WTC11 (cell line): ENCODE results near the gene NKD1. TPM values are rescaled to one million over a fixed set of nuclear protein-coding genes. Genes with fewer than 3 reads are reported as not detected.

Source experiments
- ATAC-seq: fragments of 200-7000 bp; cut with Tn5 transposase; 2 replicates; pipeline ENCODE4 v1.10.0; 2021; ENCODE audit warnings: mild to moderate bottlenecking, moderate library complexity
- CTCF ChIA-PET: fragments of 300-600 bp; sonication (Branson Sonifier 250); formaldehyde crosslinking; loops from one replicate; lab custom pipeline; 2021; ENCODE audit warnings: antibody characterized with exemption; lab: Charles Lee
- POLR2A ChIA-PET: fragments of 350-600 bp; sonication (Branson Sonifier 250); formaldehyde crosslinking; loops from one replicate; lab custom pipeline; 2021; ENCODE audit warnings: antibody characterized with exemption; lab: Charles Lee
- DNase-seq: peaks from one replicate; pipeline ENCODE4 v3.0.0; 2021; ENCODE audit warnings: low spot score
- H3K27ac Mint-ChIP-seq: 2 replicates; pipeline ENCODE4 v1.8.0; 2021; ENCODE audit warnings: mixed read lengths
- H3K27me3 Mint-ChIP-seq: 2 replicates; pipeline ENCODE4 v1.8.0; 2021; ENCODE audit warnings: low read depth, mild to moderate bottlenecking, moderate library complexity, mixed read lengths
- H3K36me3 Mint-ChIP-seq: 2 replicates; pipeline ENCODE4 v1.8.0; 2021; ENCODE audit warnings: mixed read lengths
- H3K4me1 Mint-ChIP-seq: 2 replicates; pipeline ENCODE4 v1.8.0; 2022; ENCODE audit warnings: mixed read lengths
- H3K4me3 Mint-ChIP-seq: 2 replicates; pipeline ENCODE4 v1.8.0; 2021; ENCODE audit warnings: mild to moderate bottlenecking, moderate library complexity, mixed read lengths
- H3K9me3 Mint-ChIP-seq: 2 replicates; pipeline ENCODE4 v1.8.0; 2021; ENCODE audit warnings: mixed read lengths
- AFF4 ChIP-seq: sonication (generic); formaldehyde crosslinking; IDR thresholded peaks from 2 replicates; pipeline ENCODE4 v1.8.1; 2023; ENCODE audit warnings: mild to moderate bottlenecking, missing genetic modification reagents, borderline replicate concordance
- ATF3 ChIP-seq: sonication (generic); formaldehyde crosslinking; conservative IDR thresholded peaks from 2 replicates; pipeline ENCODE4 v1.8.1; 2022; ENCODE audit warnings: mild to moderate bottlenecking, missing genetic modification reagents
- CDX4 ChIP-seq: fragments of 250-450 bp; sonication (Bioruptor Pico); IDR thresholded peaks from 2 replicates; pipeline ENCODE4 v1.9.0; 2021; ENCODE audit warnings: moderate library complexity, mild to moderate bottlenecking, inconsistent platforms, borderline replicate concordance
- CREB1 ChIP-seq: sonication (generic); formaldehyde crosslinking; IDR thresholded peaks from 2 replicates; pipeline ENCODE4 v1.8.0; 2023; ENCODE audit warnings: mild to moderate bottlenecking, missing genetic modification reagents
- E2F1 ChIP-seq: sonication (generic); formaldehyde crosslinking; IDR thresholded peaks from 2 replicates; pipeline ENCODE4 v1.8.0; 2022; ENCODE audit warnings: mild to moderate bottlenecking, missing genetic modification reagents
- ESRRA ChIP-seq: sonication (generic); formaldehyde crosslinking; IDR thresholded peaks from 2 replicates; pipeline ENCODE4 v1.8.1; 2022; ENCODE audit warnings: mild to moderate bottlenecking, missing genetic modification reagents, borderline replicate concordance
- FOXP4 ChIP-seq: sonication (generic); formaldehyde crosslinking; IDR thresholded peaks from 2 replicates; pipeline ENCODE4 v1.8.0; 2022; ENCODE audit warnings: mild to moderate bottlenecking, missing genetic modification reagents
- GRHL2 ChIP-seq: fragments of 250-450 bp; sonication (Bioruptor Pico); IDR thresholded peaks from 2 replicates; pipeline ENCODE4 v1.8.0; 2022; ENCODE audit warnings: mild to moderate bottlenecking, moderate library complexity; ENCODE audit not compliant: insufficient replicate concordance, severe bottlenecking
- HMGA2 ChIP-seq: fragments of 250-450 bp; sonication (Bioruptor Pico); IDR thresholded peaks from 2 replicates; pipeline ENCODE4 v1.4.0; 2021; ENCODE audit warnings: mild to moderate bottlenecking, moderate library complexity
- IRF1 ChIP-seq: sonication (generic); formaldehyde crosslinking; IDR thresholded peaks from 2 replicates; pipeline ENCODE4 v1.8.0; 2023; ENCODE audit warnings: missing genetic modification reagents
- JUN ChIP-seq: sonication (generic); formaldehyde crosslinking; IDR thresholded peaks from 2 replicates; pipeline ENCODE4 v1.8.0; 2023; ENCODE audit warnings: mild to moderate bottlenecking, missing genetic modification reagents
- KAT7 ChIP-seq: sonication (generic); formaldehyde crosslinking; IDR thresholded peaks from 2 replicates; pipeline ENCODE4 v1.8.1; 2023; ENCODE audit warnings: missing genetic modification reagents, mild to moderate bottlenecking, borderline replicate concordance
- SOX15 ChIP-seq: fragments of 250-450 bp; sonication (Bioruptor Pico); IDR thresholded peaks from 2 replicates; pipeline ENCODE4 v1.9.0; 2021; ENCODE audit warnings: mild to moderate bottlenecking
- TEAD1 ChIP-seq: sonication (generic); formaldehyde crosslinking; IDR thresholded peaks from 2 replicates; pipeline ENCODE4 v1.8.0; 2022; ENCODE audit warnings: mild to moderate bottlenecking, missing genetic modification reagents
- USF1 ChIP-seq: sonication (generic); formaldehyde crosslinking; IDR thresholded peaks from 2 replicates; pipeline ENCODE4 v1.8.0; 2022; ENCODE audit warnings: mild to moderate bottlenecking, missing genetic modification reagents
- ZBTB43 ChIP-seq: sonication (generic); formaldehyde crosslinking; IDR thresholded peaks from 2 replicates; pipeline ENCODE4 v1.8.1; 2023; ENCODE audit warnings: mild to moderate bottlenecking, missing genetic modification reagents
- ZNF121 ChIP-seq: sonication (generic); formaldehyde crosslinking; IDR thresholded peaks from 2 replicates; pipeline ENCODE4 v1.8.0; 2023; ENCODE audit warnings: missing genetic modification reagents
- ZNF219 ChIP-seq: sonication (generic); formaldehyde crosslinking; IDR thresholded peaks from 2 replicates; pipeline ENCODE4 v1.8.0; 2023; ENCODE audit warnings: missing genetic modification reagents, mild to moderate bottlenecking, borderline replicate concordance
- ZNF232 ChIP-seq: sonication (generic); formaldehyde crosslinking; IDR thresholded peaks from 2 replicates; pipeline ENCODE4 v1.8.0; 2022; ENCODE audit warnings: mild to moderate bottlenecking, missing genetic modification reagents
- ZNF317 ChIP-seq: sonication (generic); formaldehyde crosslinking; IDR thresholded peaks from 2 replicates; pipeline ENCODE4 v1.8.1; 2023; ENCODE audit warnings: low read depth, mild to moderate bottlenecking, moderate library complexity, missing genetic modification reagents, borderline replicate concordance
- ZNF423 ChIP-seq: fragments of 250-450 bp; sonication (Bioruptor Pico); IDR thresholded peaks from 2 replicates; pipeline ENCODE4 v2.1.2; 2022; ENCODE audit warnings: mild to moderate bottlenecking, moderate library complexity
- total RNA-seq: library from RNA; stranded (reverse); gene quantifications from 3 replicates; pipeline ENCODE4 v1.2.3, GENCODE V29; 2021

NKD1 gene
- total RNA-seq, 1 experiment from 2014 or later, result 6.0 TPM

- no peak for TF ChIP-seq E2F1 (CRISPR knock-in tag)
- no peak for TF ChIP-seq GRHL2 (CRISPR knock-in tag)
- TF ChIP-seq CREB1, result no peak
- TF ChIP-seq FOXP4 (CRISPR knock-in tag), result no peak
- no peak for TF ChIP-seq SOX15 (CRISPR knock-in tag)
- no peak for TF ChIP-seq ZNF317
- no peak overlapping the region for H3K4me3 Mint-ChIP-seq
- peaks cover 31% of the 10 kb centered on the region for H3K4me1 Mint-ChIP-seq
- POLR2A ChIA-PET, result no interaction called here
- CTCF ChIA-PET, result interaction anchor here (2.3 to 3.3 kb wide), 3 partner anchors 14 to 199 kb away, joined by 7 to 11 read pairs (median 9); no protein-coding TSS in a partner anchor
- H3K9me3 Mint-ChIP-seq, result no peaks in the 10 kb centered on the region
- no peak overlapping the region for H3K27ac Mint-ChIP-seq
- no peaks in the 10 kb centered on the region for H3K36me3 Mint-ChIP-seq
- ATAC-seq (no peak), DNase-seq (no peak)
- no peaks in the 10 kb centered on the region for H3K27me3 Mint-ChIP-seq
Observed at GRCh38 chr16:50607051-50607431, 58.8 kb downstream of the NKD1 start.

GRCh38 chr16:50607447-50607846, 59.3 kb downstream of the NKD1 start:
- ATAC-seq (no peak), DNase-seq (no peak)
- ChIA-PET CTCF (interaction anchor here (2.3 to 3.3 kb wide), 3 partner anchors 14 to 199 kb away, joined by 7 to 11 read pairs (median 9); no protein-coding TSS in a partner anchor), POLR2A (no interaction called here)
- no peaks in the 10 kb centered on the region for H3K36me3 Mint-ChIP-seq
- no peak overlapping the region for H3K27ac Mint-ChIP-seq
- H3K27me3 Mint-ChIP-seq, result no peaks in the 10 kb centered on the region
- no peak overlapping the region for H3K4me3 Mint-ChIP-seq
- H3K9me3 Mint-ChIP-seq, result no peaks in the 10 kb centered on the region
- peaks cover 31% of the 10 kb centered on the region for H3K4me1 Mint-ChIP-seq
- no peak for TF ChIP-seq TEAD1 (CRISPR knock-in tag)
- TF ChIP-seq ESRRA, result no peak
- no peak for TF ChIP-seq USF1 (CRISPR knock-in tag)
- no peak for TF ChIP-seq JUN (CRISPR knock-in tag)
- TF ChIP-seq, all 79 proteins: peak for 0

- Mint-ChIP-seq H3K9me3 (no peaks in the 10 kb centered on the region), H3K27me3 (no peaks in the 10 kb centered on the region), H3K27ac (no peak overlapping the region), H3K4me3 (no peak overlapping the region), H3K36me3 (no peaks in the 10 kb centered on the region), H3K4me1 (peaks cover 31% of the 10 kb centered on the region)
- ATAC-seq (no peak), DNase-seq (no peak)
- ChIA-PET POLR2A (interaction anchor here (0.6 kb wide), 1 partner anchor 13 kb away, joined by 4 read pairs; no protein-coding TSS in a partner anchor), CTCF (interaction anchor here (0.6 to 9.8 kb wide), 4 partner anchors 15 to 198 kb away, joined by 3 to 75 read pairs (median 10); no protein-coding TSS in a partner anchor)
- TF ChIP-seq ZNF232 (no peak), IRF1 (no peak), ZBTB43 (no peak), KAT7 (CRISPR knock-in tag) (no peak), CDX4 (no peak), CREB1 (no peak), ZNF219 (no peak), SOX15 (CRISPR knock-in tag) (no peak), ATF3 (CRISPR knock-in tag) (no peak), ZNF121 (CRISPR knock-in tag) (no peak), AFF4 (CRISPR knock-in tag) (no peak), HMGA2 (CRISPR knock-in tag) (no peak), ZNF423 (CRISPR knock-in tag) (no peak)
Observed at GRCh38 chr16:50607970-50608557, 59.9 kb downstream of the NKD1 start.
